ENCODE data around the gene CDK11B.

CDK11B gene

DNA sequence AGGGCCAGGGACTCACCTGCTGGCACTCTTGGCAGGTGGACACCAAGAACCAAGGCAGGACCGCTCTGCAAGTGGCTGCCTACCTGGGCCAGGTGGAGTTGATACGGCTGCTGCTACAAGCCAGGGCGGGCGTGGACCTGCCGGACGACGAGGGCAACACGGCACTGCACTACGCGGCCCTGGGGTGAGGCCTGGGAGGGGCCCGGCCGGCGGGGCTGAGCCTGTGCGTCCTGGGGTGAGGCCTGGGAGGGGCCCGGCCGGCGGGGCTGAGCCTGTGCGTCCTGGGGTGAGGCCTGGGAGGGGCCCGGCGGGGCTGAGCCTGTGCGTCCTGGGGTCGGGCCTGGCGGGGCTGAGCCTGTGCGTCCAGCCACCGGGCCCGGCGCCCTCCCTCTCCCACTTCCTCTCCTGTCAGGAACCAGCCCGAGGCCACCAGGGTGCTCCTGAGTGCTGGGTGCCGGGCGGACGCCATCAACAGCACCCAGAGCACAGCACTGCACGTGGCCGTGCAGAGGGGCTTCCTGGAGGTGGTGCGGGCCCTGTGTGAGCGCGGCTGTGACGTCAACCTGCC is 31.5 kb downstream of the CDK11B start:
- no peak for DNase-seq (ENCODE audit: low read depth)

DNA sequence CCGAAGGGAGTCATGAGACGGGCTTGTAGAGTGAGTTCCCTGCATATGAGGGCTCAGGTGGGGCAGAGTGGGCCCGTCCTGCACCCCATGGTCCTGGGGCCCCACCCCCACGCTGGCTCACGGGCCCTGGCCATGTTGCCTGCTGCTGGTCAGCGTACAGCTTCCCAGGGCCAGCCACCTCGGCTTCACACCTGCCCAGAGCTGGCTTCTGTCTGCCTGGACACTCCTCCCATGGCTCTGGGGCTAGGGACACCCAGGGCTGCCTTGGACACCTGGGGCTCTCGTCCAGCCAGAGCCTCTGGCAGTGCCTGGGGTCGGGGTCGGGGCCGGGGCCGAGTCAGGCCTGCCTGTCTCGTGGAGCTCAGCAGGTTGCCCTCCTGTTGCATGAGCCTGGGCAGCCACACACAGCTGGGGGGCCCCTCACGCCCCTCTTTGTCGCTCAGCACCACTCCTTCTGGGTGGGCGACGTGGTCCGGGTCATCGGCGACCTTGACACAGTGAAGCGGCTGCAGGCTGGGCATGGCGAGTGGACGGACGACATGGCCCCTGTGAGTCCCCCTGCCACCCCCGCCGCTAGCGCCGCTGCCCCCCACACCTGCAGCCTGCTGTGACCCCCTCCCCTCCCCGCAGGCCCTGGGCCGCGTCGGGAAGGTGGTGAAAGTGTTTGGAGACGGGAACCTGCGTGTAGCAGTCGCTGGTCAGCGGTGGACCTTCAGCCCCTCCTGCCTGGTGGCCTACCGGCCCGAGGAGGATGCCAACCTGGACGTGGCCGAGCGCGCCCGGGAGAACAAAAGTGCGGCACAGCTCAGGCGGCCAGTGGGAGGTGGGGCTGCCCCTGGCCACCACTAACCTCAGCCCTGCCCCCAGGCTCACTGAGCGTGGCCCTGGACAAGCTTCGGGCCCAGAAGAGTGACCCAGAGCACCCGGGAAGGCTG is 32.3 kb downstream of the CDK11B start:
- DNase-seq (ENCODE audit: low read depth): no peak

DNA sequence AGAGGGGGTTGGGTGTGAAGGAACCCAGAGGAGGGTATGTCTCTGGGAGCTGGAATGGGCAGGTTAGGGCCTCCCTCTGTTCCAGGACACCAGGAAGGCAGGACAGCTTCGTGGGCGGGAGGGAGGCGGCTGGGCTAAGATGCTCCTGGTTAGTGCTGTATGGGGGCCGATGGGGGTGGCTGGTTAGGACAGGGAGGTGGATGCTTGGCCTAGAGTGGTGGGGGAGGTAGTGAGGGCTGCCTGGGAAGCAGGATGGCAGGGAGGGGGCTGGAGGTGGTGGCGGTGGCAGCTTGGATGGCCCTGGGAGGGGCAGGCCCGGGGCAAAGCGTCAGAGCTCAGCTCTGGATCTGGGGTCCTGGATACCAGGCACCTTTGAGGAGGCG is 33.0 kb downstream of the CDK11B start:
- DNase-seq (ENCODE audit: low read depth): no peak

DNA sequence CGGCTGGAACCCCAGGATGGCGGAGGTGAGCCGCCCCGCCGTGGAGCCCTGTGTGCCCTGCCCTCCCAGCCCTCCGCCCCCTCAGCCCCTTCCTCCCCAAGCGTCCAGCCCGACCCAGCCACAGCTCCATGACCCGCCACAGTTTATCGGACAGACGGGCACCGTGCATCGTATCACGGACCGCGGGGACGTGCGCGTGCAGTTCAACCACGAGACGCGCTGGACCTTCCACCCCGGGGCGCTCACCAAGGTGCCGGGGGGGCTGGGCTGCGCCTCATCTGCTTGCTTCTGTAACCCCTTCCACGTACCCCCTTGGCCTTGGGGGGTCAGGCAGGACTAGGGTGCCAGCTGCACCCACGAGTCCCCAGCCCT is 33.4 kb downstream of the CDK11B start:
- DNase-seq (ENCODE audit: low read depth): no peak

DNA sequence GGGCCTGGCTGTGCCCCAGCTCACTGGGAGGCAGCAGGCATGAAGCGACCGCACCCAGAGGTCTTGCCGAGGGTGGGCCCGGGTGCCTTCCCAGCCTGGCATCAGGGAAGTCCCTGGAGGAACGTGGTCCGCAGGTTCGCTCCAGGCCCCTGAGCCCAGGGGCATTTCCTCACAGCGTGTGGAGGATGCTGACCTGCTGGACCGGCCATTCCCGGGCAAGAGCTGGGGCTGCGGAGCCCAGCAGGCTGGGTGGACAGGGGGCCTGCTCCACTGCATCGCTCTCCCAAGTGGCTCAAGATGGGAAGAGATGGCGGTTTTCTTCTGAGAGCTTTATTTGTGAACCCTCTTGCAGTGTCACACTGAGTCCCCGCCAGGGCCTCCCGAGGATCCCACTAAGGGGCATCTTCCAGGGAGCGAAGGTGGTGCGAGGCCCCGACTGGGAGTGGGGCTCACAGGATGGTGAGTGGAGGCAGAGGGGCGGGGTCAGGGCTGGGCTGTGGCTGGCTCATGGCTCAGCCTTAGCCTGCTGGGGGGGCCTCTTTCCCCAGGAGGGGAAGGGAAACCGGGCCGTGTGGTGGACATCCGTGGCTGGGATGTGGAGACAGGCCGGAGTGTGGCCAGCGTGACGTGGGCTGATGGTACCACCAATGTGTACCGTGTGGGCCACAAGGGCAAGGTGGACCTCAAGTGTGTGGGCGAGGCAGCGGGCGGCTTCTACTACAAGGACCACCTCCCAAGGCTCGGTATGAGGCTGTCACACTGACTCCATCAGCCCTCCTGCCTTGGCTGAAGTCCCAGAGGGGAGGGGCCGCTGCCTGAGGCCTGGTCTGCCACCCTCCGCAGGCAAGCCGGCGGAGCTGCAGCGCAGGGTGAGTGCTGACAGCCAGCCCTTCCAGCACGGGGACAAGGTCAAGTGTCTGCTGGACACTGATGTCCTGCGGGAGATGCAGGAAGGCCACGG is 34.1 kb downstream of the CDK11B start:
- no peak for DNase-seq (ENCODE audit: low read depth)

DNA sequence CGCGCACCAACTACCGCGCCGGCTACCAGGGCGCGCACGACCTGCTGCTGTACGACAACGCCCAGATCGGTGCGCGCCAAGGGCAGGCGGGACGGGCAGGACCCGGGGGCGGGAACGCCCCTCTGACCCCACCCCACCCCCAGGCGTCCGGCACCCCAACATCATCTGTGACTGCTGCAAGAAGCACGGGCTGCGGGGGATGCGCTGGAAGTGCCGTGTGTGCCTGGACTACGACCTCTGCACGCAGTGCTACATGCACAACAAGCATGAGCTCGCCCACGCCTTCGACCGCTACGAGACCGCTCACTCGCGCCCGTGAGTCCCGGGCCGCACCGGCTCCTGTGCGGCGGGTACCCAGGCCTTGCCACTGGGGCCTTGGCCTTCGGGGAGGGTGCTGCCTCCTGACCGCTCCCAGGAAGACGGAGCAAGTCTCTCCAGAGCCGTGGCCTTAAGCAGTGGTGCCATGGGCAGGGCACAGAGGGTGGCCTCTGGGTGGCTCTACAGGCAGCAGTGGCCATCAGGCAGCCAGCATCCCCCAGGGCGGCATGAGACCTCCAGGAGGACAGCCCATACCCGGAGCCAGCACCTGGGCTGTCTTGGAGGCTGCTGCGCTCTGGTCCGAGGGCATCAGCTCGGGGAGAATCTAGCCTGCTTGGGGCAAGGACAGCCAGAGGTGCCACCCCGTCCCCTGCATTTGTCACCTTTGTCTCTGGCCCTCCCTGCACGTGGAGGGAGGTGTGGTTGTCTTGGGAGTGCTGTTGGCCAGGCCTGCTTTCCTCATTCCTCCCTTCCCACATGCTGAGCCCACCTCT is 35.0 kb downstream of the CDK11B start:
- DNase-seq (ENCODE audit: low read depth): no peak

DNA sequence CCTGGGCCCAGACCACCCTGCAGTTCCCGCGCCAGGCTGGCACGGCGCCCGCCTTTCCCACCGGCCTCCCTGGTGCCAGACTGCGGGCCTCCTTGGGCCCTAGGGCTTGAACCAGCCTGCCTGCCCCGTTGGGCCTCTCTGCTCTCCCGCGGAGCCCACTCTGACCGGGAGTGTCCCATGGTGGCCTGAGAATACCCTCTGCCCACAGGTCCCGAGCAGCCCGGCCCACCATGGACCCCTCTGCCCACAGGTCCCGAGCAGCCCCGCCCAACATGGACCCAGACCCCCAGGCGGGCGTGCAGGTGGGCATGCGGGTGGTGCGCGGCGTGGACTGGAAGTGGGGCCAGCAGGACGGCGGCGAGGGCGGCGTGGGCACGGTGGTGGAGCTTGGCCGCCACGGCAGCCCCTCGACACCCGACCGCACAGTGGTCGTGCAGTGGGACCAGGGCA is 35.6 kb downstream of the CDK11B start:
- DNase-seq (ENCODE audit: low read depth): no peak

DNA sequence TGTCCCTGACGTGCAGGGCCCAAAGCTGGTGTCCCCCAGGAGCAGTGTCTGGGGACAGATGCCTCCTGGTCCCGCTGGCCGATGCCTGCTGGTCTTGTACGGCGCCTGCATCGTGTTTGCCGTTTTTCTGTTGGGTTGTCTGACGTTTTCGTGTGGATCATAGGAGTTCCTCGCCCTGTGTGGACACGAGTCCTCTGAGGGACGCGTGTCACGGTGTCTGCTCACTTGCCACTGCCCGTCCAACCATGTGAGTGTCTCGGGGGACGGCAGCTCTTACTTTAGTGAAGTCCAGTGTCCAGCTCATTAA is 36.1 kb downstream of the CDK11B start:
- DNase-seq (ENCODE audit: low read depth): no peak

DNA sequence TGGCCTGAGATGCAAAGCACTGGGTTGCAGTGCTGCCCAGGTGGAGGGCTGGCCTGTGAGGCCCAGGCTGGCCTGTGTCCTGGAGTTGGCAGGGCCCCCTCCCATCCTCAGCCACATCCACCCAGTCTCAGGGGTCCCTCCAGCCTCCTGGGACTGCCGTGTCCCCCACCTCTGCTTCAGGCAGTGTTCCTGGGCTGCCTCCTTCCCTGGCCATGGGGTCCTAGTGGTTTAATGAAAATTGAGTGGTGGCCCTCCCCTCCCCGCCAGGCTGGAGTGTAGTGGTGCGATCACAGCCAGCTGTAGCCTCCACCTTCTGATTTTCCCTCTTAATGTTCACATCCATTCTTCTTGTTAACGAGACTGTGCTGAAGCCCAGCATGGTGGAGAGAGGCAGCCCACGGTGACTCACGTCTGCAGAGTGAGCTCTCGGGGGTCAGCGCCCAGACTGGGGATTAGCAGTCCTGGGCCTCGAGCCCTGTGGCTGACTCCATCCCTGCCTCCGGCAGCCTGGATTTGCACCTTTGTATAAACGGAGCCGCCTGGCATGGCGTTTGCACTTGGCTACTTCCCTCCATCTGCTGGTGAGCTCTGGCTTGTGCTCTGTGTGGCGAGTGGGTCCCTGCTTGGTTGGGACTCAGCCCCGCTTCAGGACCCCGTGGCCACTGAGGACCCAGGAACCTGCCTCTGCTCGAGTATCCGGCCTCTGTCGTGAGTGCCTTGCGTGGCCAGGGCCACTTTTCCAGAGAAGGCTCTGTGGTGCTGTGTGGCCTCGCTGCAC is 36.6 kb downstream of the CDK11B start:
- DNase-seq (ENCODE audit: low read depth): no peak

DNA sequence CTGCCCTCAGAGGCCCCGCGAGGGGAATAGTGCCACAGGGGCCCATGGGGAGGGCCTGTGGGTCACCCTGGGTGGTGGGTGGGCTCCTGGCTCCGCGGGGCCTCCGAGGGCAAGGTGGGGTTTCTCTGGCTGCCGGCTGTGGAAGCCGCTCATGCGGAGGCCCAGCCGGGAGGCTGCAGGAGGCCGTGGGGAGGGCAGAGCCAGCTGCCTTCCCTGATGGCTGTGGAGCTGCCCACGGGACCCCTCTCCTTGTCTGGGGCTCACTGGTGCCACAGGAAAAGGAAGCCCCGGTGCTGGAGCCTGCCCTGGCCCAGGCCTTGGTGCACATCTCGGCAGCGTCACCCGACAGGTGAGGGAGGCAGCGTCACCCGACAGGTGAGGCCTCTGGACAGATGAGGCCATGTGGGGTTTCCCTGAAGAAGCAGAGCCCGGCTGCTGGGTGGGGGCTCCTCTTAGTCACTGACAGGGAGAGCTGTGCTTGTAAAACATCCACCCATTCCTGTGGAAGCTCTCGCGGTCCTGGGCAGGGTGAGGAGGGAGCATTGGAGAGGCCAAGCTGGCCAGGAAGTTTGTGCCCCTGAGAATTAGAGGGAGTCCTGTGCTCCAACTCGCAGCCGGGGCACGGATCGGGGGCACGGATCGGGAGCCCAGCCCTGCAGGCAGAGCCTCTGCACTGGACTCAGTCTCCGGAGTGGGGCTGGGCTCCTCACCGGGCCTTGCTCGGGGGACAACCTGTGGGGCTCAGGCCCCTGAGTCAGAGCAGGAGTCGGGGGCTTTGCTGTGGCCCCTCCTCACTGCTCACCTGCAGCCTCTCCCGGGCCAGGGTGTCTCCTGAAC is 37.4 kb downstream of the CDK11B start:
- no peak for DNase-seq (ENCODE audit: low read depth)

DNA sequence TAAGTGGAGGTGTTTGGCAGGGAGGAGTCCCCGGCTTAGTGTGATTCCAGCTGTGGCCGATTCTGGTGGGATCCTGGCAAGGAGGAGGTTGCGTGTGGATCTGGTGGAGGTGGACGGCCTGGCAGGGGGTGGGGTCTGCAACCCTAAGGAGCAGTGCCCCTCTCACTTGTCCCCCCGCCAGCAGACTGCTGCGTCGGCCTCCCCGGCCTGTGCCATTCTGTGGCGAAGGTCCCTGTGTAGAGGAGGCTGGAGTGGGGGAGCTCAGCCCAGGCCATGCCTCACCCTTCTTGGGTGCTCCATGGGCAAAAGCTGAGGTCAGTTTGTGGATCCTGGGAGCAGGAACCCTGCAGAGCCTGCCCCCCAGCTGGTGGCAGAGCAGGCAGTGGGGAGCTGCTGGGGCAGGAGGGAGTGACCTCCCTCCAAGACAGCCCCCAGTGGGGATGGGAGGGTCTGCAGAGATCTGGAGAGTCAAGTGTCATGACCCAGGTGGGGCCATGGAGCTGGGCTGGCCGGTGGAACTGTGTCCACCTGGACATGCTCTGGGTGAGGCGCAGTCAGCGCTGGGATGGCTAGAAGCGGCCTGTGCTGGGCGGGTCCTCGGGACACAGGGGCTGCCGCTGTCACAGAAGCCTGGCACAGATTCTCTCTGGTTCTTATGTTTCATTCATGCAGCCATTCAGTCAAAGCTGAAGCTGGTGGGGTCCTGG is 38.2 kb downstream of the CDK11B start:
- DNase-seq (ENCODE audit: low read depth): no peak

DNA sequence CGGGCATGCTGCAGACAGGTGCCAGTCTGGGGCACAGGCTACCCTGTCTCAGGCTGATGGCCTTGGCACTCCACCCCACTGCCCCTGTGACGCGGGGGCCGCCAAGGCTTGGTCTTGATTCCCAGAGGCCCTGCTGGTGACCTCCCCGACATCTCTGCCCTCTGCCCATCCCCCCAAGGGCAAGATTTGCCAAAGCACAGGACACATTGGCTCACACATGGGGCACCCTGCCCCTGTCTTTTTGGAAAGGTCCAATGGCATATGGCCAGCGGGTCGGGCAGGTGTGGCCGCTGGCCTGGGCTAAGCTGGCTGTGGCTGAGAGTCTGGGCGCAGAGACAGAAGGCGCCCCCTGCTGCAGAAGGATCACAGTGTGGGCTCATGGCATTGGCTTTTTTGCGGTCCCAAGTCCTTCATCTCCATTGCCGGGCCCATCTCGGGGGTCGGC is 38.9 kb downstream of the CDK11B start:
- no peak for DNase-seq (ENCODE audit: low read depth)

DNA sequence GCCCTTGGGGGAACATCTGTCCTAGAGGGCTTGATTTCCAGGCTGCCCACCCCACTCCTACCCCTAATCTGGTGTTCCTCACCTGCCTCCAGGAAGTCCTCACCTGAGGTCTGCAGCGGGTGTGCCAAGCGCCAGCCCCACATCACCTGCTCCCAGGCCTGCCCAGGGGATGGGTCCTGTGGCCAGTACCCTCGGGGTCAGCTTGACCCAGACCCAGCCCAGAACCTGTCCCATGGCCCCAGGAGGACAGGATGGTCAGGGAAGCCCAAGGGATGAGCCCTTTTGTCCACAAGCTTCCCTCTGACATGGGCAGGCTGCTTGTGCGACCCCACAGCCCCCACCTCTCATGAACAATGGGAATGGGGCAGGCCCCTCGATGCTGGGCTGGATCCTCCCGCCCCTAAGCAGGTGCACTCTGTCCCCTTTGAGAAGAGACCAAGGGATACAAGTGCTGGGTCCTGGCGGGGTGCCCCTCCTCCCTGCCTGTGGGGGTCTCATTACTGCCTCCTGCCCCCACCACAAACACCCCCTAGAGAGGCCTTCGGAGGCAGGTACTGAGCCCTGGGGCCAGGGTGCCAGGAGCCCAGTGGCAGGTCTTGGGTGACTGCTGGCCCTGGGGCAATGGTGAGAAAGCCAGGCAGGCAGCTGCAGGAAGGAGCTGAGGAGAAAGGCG is 40.3 kb downstream of the CDK11B start:
- no peak for DNase-seq (ENCODE audit: low read depth)

DNA sequence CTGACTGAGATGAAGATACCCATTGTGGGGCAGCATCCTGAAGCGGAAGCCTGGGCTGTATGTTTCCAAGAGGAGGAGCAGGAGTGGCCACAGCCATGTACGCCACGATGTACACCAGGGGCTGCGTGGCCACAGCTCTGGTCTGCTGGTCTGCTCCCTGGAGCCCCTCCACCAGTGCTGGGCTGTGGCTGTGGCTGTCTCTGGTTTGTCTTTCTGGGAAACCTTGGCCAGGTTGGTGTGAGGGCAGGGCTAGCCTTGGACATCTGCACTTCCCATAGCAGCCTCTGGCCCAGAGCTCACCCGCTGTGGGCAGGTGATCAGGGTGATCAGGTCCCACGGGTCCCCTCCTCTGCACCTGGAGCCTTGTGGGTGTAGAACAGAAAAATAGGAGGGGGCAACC is 40.9 kb downstream of the CDK11B start:
- DNase-seq (ENCODE audit: low read depth): no peak

DNA sequence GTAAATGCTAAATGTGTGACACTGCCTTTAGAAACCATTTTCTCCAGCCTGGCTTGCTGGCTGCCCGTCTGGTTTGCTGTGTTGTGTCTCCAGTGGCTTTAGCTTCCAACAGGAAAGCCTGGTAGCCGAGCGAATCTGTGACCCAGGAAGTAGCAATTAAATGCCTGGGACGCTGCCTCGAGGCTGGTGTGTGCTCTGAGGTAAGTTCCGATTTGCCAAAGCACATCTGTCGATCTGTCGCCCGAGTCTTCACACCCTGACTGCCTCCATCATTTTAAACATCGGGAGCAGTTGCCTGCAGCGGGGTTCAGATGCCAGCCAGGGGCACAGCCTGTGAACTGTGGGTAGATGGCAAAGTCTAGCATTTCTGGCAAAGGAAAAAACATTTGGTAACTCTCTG is 41.3 kb downstream of the CDK11B start:
- no peak for DNase-seq (ENCODE audit: low read depth)

DNA sequence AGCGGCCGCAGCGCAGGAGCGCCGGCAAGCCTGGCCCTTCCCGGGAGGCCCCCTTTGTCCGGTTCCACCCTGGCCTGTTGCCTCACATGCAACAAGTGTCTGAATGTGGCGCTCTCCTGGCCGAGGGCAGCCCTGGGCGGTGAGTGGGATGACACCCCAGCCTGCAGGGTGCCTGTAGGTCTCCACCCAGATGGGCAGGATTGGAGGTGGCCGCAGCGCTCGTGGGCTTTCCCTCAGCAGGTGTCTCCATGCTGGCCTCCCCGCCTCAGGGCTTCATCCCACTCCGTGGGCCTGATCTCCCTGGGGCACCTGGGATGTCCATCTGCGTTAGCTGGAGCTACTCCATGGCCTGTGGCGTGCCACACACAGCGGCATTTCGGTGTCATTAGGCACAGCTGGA is 42.0 kb downstream of the CDK11B start:
- no peak for DNase-seq (ENCODE audit: low read depth)

DNA sequence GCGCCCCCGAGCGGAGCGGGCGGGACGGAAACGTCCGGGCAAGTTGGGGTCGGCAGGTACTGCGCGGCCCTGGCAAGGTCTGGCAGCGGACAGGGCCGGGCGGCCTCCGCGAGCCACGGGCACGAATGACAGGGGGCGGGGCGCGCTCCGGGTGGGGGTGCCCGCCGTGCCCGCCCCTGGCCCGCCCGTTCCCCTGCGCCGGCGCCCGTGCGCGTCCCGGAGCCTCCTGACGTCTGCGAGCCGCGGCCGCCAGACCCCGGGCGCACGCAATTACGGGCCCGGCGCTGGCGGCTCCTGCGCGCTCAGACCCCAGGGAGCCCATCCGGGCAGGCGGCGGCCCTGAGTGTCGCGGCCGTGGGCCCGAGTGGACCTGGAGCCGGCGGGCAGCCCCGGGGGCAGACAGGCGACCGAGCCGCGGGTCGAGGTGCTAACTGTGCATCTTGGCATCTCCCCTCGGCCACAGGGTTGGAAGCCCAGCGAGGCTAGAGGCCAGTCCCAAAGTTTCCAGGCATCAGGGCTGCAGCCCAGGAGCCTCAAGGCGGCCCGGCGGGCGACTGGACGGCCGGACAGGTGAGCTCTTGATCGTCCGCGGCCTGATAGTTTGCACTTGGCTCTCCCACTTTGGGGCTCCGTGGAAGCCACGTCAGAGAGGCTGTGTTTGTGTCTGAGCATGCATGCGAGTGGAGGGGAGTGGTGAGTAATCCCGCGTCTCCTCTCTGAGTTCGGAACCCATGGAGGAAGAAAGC is 42.6 kb downstream of the CDK11B start:
- DNase-seq (ENCODE audit: low read depth): peak; percentile 39

Measured in activated T-cell treated with anti-CD3 and anti-CD28 coated beads for 48 hours (primary cell).